Duodenal mucosa (tissue), 2 donors: Measurements from ENCODE around the gene AHDC1.

Experiments
- H3K27ac ChIP-seq: one replicate; pipeline ENCODE4 v1.7.0; 2013; ENCODE audit warnings: low read depth, low read length
- H3K27me3 ChIP-seq, 2 donors: one replicate each; pipeline ENCODE4 v1.7.0; 2013; ENCODE audit warnings: low read length in 2 of 2, control low read depth in 1 of 2; ENCODE audit not compliant: insufficient read depth in 2 of 2, control insufficient read depth in 1 of 2
- H3K36me3 ChIP-seq, 2 donors: one replicate each; pipeline ENCODE4 v1.7.0; 2013; ENCODE audit warnings: low read length in 2 of 2, control low read depth in 1 of 2; ENCODE audit not compliant: insufficient read depth in 2 of 2, control insufficient read depth in 1 of 2
- H3K4me1 ChIP-seq, 2 donors: one replicate each; pipeline ENCODE4 v1.7.0; 2013; ENCODE audit warnings: low read length in 2 of 2, control low read depth in 1 of 2; ENCODE audit not compliant: insufficient read depth in 2 of 2, control insufficient read depth in 1 of 2
- H3K4me3 ChIP-seq, 2 donors: one replicate each; pipeline ENCODE4 v1.7.0; 2013; ENCODE audit warnings: low read length in 2 of 2, low read depth in 1 of 2
- H3K9ac ChIP-seq, 2 donors: one replicate each; pipeline ENCODE4 v1.7.0; 2013; ENCODE audit warnings: low read length in 2 of 2, low read depth in 1 of 2
- H3K9me3 ChIP-seq, 2 donors: one replicate each; pipeline ENCODE4 v1.7.0; 2013; ENCODE audit warnings: low read length in 2 of 2, control low read depth in 1 of 2; ENCODE audit not compliant: control insufficient read depth in 1 of 2

The AHDC1 gene

DNA sequence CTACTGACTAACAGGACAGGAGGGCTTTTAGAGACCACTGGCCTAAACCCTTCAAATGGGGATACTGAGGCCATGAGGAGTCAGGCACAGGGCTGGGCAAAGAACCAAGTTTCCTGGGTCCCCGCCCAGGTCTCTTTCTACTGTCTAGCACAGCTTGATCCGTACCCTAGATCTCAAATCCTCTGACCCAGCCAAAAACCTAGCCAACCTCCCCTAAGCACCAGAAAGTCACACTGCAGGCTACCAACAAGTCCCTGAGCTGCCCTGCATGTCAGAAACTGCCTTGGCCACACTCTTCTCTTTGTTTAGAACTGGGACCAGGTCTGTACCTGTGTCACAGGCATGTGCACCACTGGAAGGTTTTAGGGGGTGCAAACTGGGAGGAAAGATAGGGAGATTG is 33.6 kb downstream of the AHDC1 start:
- H3K9me3 ChIP-seq, result no peaks in the 10 kb centered on the region
- H3K4me1 ChIP-seq, result peaks cover 31 to 33% of the 10 kb centered on the region in 2 donors
- no peak overlapping the region for H3K27ac ChIP-seq
- no peaks in the 10 kb centered on the region for H3K36me3 ChIP-seq
- no peaks in the 10 kb centered on the region for H3K27me3 ChIP-seq
- H3K9ac ChIP-seq, result no peak overlapping the region
- no peak overlapping the region for H3K4me3 ChIP-seq

DNA sequence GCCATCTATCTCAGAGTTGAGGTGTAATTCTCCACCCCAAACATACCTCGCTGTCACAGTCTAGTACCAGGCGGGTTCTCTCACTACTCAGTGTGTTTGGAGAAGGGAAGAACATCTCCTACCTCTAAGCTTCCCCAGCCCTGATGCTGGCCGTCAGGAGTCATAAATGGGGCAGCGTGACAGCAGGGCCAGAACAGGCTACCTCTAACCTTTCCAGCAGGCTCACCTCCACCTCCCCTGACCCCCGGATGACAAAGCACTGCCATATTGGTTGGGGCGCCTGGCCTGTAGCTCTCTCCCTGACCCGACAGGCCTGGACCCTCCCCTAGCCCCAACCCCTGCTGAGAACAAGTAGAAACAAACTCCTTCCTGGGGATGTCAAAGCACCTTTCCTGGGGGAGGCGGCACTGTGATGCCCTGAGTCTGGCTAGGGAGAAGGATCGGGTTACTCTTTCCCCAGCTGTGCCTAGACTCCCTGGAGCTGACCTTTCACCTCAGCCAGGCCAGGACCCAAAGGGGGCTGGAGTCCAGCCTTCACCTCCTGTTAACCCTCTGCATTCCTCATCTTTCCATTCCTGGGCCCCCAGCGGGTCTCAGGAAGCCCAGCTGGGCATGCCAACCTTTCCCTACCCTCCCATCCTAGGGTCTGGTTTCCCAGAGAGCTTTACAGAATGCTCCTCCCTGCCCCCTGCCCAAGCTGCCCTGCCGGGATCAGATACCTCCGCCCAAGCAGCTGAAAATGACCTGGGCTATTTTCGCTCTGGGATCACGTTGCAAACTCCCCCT is 34.2 kb downstream of the AHDC1 start:
- Histone ChIP-seq H3K9me3 (no peaks in the 10 kb centered on the region), H3K4me3 (no peak overlapping the region), H3K36me3 (no peaks in the 10 kb centered on the region), H3K27ac (peak overlapping the region; percentile 17), H3K9ac (no peak overlapping the region), H3K27me3 (no peaks in the 10 kb centered on the region), H3K4me1 (peaks cover 29 to 36% of the 10 kb centered on the region in 2 donors)

DNA sequence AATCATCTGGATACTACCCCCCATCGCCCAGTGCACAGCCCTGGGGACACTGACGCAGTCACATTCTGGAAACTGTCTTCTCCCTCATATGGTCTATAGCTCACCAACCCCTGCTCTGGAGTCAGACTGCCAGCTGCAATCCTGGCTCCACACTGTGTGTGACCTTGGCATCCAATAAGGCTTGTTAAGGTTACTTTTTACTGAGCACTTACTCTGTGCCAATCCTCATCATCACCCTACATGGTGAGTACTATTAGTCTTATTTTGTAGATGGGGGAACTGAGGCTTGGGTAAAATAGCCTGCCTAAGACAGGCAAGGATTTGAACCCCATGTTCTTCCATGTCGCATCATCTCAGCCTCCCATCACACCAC is 34.9 kb downstream of the AHDC1 start:
- H3K4me3 ChIP-seq, result peak overlapping the region in 1 of 2 donors; percentile 23
- H3K27me3 ChIP-seq, result no peaks in the 10 kb centered on the region
- H3K9me3 ChIP-seq, result no peaks in the 10 kb centered on the region
- H3K4me1 ChIP-seq, result peaks cover 30 to 36% of the 10 kb centered on the region in 2 donors
- peak overlapping the region; percentile 17 for H3K27ac ChIP-seq
- H3K9ac ChIP-seq, result no peak overlapping the region
- H3K36me3 ChIP-seq, result no peaks in the 10 kb centered on the region

DNA sequence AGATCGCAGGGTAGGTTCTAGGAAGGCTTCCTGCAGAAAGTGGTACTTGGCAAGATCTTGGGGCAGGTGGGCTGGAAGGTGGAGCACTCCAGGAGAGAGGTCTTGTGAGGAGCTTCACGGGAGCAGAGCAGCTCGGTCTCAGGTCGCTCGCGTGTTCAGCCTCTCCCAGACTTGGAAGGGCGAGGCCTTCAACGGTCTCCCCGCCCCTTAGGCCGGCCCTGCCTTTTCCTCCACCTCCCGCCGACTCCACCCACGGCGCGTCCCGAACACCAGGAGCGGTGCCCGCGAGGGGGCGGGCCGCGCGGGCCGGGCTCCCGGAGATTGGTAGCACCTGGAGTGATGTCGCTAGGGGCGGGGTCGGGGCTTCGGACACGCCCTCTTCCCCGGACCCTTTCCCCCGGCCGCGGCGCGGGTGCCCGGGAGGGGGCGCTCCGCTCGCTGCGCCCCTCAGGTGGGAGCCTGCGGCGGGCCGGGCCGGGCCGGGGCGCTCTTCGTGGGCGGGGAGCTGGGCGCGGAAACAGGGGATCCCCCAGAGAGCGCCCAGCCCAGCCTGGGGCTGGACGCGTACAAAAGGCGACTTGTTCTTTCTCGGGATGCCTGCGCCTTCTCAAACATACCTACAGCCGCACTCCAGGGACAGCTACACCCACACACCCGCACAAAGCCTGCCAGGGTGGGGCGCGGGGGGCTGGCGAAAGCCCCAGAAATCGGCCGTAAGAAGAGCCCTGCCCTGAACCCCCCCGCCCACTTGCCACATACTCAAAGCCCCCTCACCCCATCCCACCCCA is 35.5 kb downstream of the AHDC1 start:
- Histone ChIP-seq H3K27ac (peak overlapping the region; percentile 17), H3K27me3 (no peaks in the 10 kb centered on the region), H3K9ac (peak overlapping the region; percentile 52 to 72), H3K4me3 (peak overlapping the region; percentile 52 to 54), H3K9me3 (no peaks in the 10 kb centered on the region), H3K36me3 (no peaks in the 10 kb centered on the region), H3K4me1 (peaks cover 36 to 42% of the 10 kb centered on the region in 2 donors)

DNA sequence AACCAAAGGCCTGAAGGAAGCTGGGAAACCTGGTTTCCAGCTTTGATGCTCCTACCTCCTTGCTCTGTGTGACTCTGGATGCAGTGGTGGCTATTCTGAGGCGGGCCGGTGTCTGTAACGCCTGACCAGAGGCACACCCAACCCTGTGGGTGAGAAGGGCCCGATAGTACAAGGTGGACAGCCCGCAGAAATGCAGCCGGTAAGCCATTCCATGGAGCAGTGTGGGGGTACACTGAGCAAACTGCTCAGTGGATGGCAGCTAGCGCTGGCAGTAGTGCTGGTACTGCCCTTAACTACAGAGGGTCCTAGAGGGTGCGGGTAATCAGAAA is 36.0 kb downstream of the AHDC1 start:
- Histone ChIP-seq H3K4me1 (peaks cover 41 to 45% of the 10 kb centered on the region in 2 donors), H3K9ac (peak overlapping the region; percentile 52 to 72), H3K4me3 (peak overlapping the region; percentile 52 to 54)

DNA sequence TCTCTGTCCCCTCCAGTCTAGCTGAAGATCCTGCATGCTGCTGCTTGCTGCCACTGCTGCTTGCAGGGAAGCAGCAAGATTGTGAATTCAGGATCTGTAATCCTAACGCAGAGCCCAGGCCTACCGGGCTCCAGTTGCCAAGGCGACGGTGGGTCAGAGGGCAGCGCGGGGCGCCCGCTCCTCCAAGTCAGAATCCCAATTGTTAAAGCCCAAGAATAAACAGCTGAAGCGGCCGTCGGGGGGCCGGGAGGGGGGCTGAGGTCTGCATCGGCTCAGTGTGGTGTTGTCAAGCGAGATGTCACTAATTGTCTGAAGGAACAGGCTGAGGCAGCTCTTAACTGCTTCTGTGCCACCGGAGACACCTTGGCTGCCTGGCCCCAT is 36.8 kb downstream of the AHDC1 start:
- H3K9me3 ChIP-seq, result no peaks in the 10 kb centered on the region
- H3K9ac ChIP-seq, result no peak overlapping the region
- peaks cover 38 to 42% of the 10 kb centered on the region in 2 donors for H3K4me1 ChIP-seq
- no peak overlapping the region for H3K4me3 ChIP-seq
- no peaks in the 10 kb centered on the region for H3K36me3 ChIP-seq
- H3K27ac ChIP-seq, result no peak overlapping the region
- no peaks in the 10 kb centered on the region for H3K27me3 ChIP-seq

More for the DNA sequence above, 36.0 kb downstream of the AHDC1 start:
- Histone ChIP-seq H3K27me3 (no peaks in the 10 kb centered on the region), H3K9me3 (no peaks in the 10 kb centered on the region), H3K27ac (no peak overlapping the region), H3K36me3 (no peaks in the 10 kb centered on the region)

DNA sequence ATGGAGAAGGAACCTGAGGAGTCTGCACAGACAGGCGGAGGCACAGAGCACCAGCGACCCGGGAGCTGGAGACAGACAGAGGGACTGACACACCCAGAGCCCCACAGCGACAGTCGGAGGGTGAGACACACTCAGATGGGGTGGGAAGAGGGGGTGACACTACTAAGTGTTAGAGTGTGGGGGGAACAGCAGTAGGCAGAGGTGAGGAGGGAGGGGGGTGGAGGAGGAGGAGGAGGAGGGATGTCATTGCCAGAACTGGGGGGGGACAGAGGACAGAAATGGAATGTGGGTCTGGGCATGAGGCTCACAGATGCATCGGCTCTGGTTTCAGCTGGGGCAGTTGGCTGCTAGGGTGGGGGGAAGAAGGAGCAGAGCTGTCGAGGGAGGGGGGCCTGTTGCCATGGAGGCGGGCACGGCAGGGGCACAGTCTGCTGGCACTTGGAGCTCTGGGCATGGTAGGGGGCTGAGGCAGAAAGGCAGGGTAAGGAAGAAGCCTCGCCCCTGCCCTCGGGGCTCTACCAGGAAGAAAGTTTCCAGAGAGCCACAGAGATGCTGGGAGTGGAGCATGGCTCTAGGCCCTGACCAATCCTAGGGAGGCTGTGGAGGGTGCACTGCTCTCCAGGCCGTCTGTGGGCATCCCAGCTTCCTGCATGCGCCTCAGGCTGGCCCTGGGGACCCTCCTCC is 37.3 kb downstream of the AHDC1 start:
- Histone ChIP-seq H3K4me3 (no peak overlapping the region), H3K27me3 (no peaks in the 10 kb centered on the region), H3K36me3 (no peaks in the 10 kb centered on the region), H3K27ac (no peak overlapping the region), H3K4me1 (peaks cover 33 to 36% of the 10 kb centered on the region in 2 donors), H3K9ac (no peak overlapping the region), H3K9me3 (no peaks in the 10 kb centered on the region)

DNA sequence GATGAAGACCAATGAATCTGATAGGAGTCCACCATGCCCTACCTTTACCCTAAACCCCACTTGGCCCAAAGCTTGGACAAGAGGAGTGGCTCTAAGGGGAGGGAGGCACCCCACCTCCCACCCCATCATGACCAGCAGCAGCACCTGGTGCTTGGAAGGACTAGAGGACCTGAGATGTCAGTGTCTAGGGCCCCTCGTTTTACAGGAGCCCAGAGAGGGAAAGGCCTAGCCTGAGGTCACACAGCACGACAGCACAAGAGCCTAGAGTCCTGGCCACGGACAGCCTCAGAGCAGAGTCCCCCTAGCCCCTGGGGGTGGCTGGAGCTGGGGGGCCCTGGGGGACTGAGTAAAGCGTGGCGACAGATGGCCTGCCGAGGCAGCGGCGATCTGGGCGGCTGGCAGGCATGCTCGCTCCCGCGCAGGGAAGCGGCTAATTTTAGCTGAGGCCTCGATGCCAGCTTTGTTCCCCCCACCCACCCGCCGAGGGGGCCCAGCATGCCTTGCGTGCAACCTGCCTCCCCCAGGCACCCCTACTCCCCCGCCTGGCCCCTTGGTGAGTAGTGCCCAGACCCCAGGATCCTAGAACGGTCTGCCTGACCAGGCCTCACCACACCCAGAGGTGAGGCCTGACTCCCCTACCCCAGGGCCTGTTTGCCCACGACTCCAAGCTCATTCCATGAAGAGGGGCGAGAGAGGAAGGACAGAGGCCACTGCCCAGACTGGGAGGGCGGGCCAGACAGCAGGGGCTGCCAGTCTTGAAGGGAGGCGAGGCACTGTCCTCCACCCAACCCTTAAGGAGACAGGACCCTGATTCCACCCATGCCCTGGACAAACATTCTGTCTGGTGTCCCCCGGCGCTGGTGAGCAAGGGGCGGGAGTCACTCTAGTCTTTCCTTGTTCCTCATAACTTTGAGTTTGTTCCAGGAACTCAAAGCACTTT is 39.0 kb downstream of the AHDC1 start:
- Histone ChIP-seq H3K9me3 (no peaks in the 10 kb centered on the region), H3K4me1 (peaks cover 35 to 36% of the 10 kb centered on the region in 2 donors), H3K36me3 (no peaks in the 10 kb centered on the region), H3K9ac (peak overlapping the region in 1 of 2 donors; percentile 31), H3K27me3 (no peaks in the 10 kb centered on the region), H3K27ac (no peak overlapping the region), H3K4me3 (no peak overlapping the region)

DNA sequence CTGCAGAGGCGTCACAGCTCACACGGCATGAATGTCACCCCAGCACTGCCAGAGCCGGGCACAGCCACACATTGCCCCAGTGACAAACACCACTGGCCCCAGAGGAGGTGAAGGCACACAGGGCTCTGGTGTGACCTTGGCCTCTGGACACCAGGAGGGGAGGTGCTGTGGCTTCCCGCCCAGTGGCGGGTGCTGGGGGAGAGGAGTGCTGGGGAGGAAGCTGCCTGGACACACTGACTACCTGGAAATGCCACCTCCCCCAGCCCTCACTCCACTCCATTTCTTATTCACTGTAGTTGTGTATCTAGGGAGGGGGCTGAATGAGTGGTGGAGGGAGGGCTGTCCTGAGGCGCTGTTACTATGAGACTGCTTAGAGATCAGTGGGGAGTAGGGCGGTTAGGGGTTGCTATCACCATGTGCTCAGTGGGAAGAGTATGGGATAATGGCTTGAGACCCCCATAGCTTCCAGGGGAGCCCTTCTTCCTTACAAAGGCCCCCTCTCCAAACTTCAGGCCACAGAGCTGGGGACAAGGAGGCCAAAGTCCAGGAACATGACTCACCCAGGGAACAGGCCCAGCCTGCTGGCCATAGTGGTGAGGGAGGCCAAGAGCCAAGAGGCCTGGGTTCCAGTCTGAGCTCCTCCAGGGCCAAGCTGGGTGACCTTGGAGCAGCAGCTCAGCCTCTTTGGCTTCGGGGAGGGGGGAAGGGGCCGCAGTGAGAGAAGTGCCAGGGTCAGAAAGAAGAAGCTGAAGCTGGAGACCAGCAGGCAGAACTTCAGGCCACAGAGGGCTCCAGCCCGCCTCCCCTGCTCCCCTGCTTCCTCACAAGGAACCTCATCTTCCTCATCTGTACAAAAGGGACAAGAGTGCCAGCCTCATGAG is 40.1 kb downstream of the AHDC1 start:
- Histone ChIP-seq H3K9me3 (no peaks in the 10 kb centered on the region), H3K4me3 (no peak overlapping the region), H3K27ac (peak overlapping the region; percentile 46), H3K36me3 (no peaks in the 10 kb centered on the region), H3K4me1 (peaks cover 35 to 36% of the 10 kb centered on the region in 2 donors), H3K9ac (peak overlapping the region; percentile 32 to 52), H3K27me3 (no peaks in the 10 kb centered on the region)
